PC-3 (cell line): ENCODE measurements around the gene PRODH. TPM values are rescaled to one million over a fixed set of nuclear protein-coding genes. Genes with fewer than 3 reads are reported as not detected.
"Not testable (repeated sequence)": the region's sequence is repeated elsewhere in the genome, so short reads cannot be mapped to it uniquely, and the experiment has no call there.

Experiments used
- ATAC-seq: fragments of 200-7000 bp; cut with Tn5 transposase; 2 replicates; pipeline ENCODE4 v1.9.1; 2020; ENCODE audit warnings: mild to moderate bottlenecking, moderate library complexity
- BruUV-seq: library from RNA; stranded (reverse); fragments of 400-500 nt; replicated peaks from 2 replicates; lab custom pipeline; 2021; lab: Mats Ljungman, UMichigan
- CTCF ChIA-PET: fragments of 300-600 bp; sonication (Branson Sonifier 250); formaldehyde crosslinking; loops from one replicate; lab custom pipeline; 2022; ENCODE audit warnings: antibody characterized with exemption; lab: Charles Lee
- POLR2A ChIA-PET: fragments of 300-600 bp; sonication (Branson Sonifier 250); formaldehyde crosslinking; loops from one replicate; lab custom pipeline; 2022; ENCODE audit warnings: antibody characterized with exemption; ENCODE audit not compliant: unreplicated experiment; lab: Charles Lee
- DNase-seq: peaks from one replicate; pipeline ENCODE4 v3.0.0-alpha.2; 2015
- H2AFZ ChIP-seq: fragments of 300-600 bp; sonication (generic); 2 replicates; pipeline ENCODE4 v1.6.0; 2016; ENCODE audit warnings: antibody characterized with exemption, low read length
- H3F3A ChIP-seq: fragments of 300-600 bp; sonication (generic); one replicate; pipeline ENCODE4 v1.6.0; 2017; ENCODE audit warnings: antibody characterized with exemption, low read length, control low read depth, mild to moderate bottlenecking; ENCODE audit not compliant: unreplicated experiment
- H3K27ac ChIP-seq: fragments of 300-600 bp; sonication (generic); 2 replicates; pipeline ENCODE4 v1.5.1; 2016; ENCODE audit warnings: mild to moderate bottlenecking, low read length
- H3K27me3 ChIP-seq: fragments of 300-600 bp; sonication (generic); 2 replicates; pipeline ENCODE4 v1.6.1; 2016; ENCODE audit warnings: low read length, mixed read lengths
- H3K36me3 ChIP-seq: fragments of 300-600 bp; sonication (generic); 2 replicates; pipeline ENCODE4 v1.6.1; 2016; ENCODE audit warnings: low read depth, mixed run types, low read length, mixed read lengths
- H3K4me1 ChIP-seq: fragments of 300-600 bp; sonication (generic); 2 replicates; pipeline ENCODE4 v1.5.1; 2016; ENCODE audit warnings: low read length; ENCODE audit not compliant: insufficient read depth
- H3K4me2 ChIP-seq: fragments of 300-600 bp; sonication (generic); 2 replicates; pipeline ENCODE4 v1.6.0; 2016; ENCODE audit warnings: low read length
- H3K4me3 ChIP-seq: fragments of 300-600 bp; sonication (generic); 2 replicates; pipeline ENCODE4 v1.5.1; 2016; ENCODE audit warnings: mild to moderate bottlenecking, low read length, mixed read lengths
- H3K79me2 ChIP-seq: fragments of 300-600 bp; sonication (generic); 2 replicates; pipeline ENCODE4 v1.6.1; 2017; ENCODE audit warnings: low read length, mixed read lengths
- H3K9ac ChIP-seq: fragments of 300-600 bp; sonication (generic); 2 replicates; pipeline ENCODE4 v1.6.0; 2016; ENCODE audit warnings: mild to moderate bottlenecking, low read length
- H3K9me2 ChIP-seq: fragments of 300-600 bp; sonication (generic); replicated peaks from 2 replicates; pipeline ENCODE4 v1.6.1; 2016; ENCODE audit warnings: mixed run types, low read length, mixed read lengths
- H3K9me3 ChIP-seq: fragments of 300-600 bp; sonication (generic); 2 replicates; pipeline ENCODE4 v1.6.1; 2016; ENCODE audit warnings: low read length, mixed read lengths
- H4K20me1 ChIP-seq: fragments of 300-600 bp; sonication (generic); 2 replicates; pipeline ENCODE4 v1.6.1; 2016; ENCODE audit warnings: low read length, mixed read lengths
- CTCF ChIP-seq: fragments of 300-600 bp; sonication (generic); conservative IDR thresholded peaks from 2 replicates; pipeline ENCODE4 v1.5.1; 2017; ENCODE audit warnings: antibody characterized with exemption, low read depth, mild to moderate bottlenecking, low read length
- EZH2 ChIP-seq: fragments of 300-600 bp; sonication (generic); IDR thresholded peaks from one replicate; pipeline ENCODE4 v1.6.1; 2017; ENCODE audit warnings: antibody characterized with exemption, mild to moderate bottlenecking, low read length; ENCODE audit not compliant: unreplicated experiment
- EZH2phosphoT487 ChIP-seq: fragments of 300-600 bp; sonication (generic); IDR thresholded peaks from 2 replicates; pipeline ENCODE4 v1.6.1; 2018; ENCODE audit warnings: mild to moderate bottlenecking, antibody characterized with exemption, low read length, borderline replicate concordance
- intact Hi-C: fragments of 100-400 bp; cut with micrococcal nuclease; formaldehyde crosslinking; loops from 2 replicates; pipeline ENCODE4 v1.9.0; 2023
- total RNA-seq: library from RNA; depleted of rRNA; stranded (reverse); fragments of >200 nt; gene quantifications from 2 replicates; pipeline ENCODE4 v1.2.3, GENCODE V29; 2014; rRNA removed

PRODH gene
- total RNA-seq, 1 experiment from 2014 or later = 0.84 TPM

- ChIA-PET POLR2A (no interaction called here), CTCF (no interaction called here)
- Histone ChIP-seq H3K36me3 (no peaks in the 10 kb centered on the region), H3K27me3 (no peaks in the 10 kb centered on the region), H3F3A (no peaks in the 10 kb centered on the region), H4K20me1 (no peaks in the 10 kb centered on the region), H3K4me3 (no peak overlapping the region), H3K27ac (no peak overlapping the region), H2AFZ (no peak overlapping the region), H3K9me3 (no peaks in the 10 kb centered on the region), H3K9ac (no peak overlapping the region), H3K79me2 (no peaks in the 10 kb centered on the region), H3K4me1 (no peaks in the 10 kb centered on the region), H3K4me2 (no peak overlapping the region), H3K9me2 (no peaks in the 10 kb centered on the region)
- DNase-seq = no peak
- TF ChIP-seq EZH2 = no peak
- no peak for TF ChIP-seq CTCF
- no peak for TF ChIP-seq EZH2phosphoT487
- no TSS peak for BruUV-seq
- intact Hi-C loops = no loop called here
- no peak for ATAC-seq
These were observed 48.0 kb downstream of the PRODH start for GRCh38 chr22:18888115-18888514.

GRCh38 chr22:18884465-18884864, 51.6 kb downstream of the PRODH start:
- POLR2A ChIA-PET, CTCF ChIA-PET, DNase-seq: not testable (repeated sequence)

GRCh38 chr22:18881260-18881659, 54.8 kb downstream of the PRODH start:
- CTCF ChIA-PET, H2AFZ ChIP-seq, ATAC-seq, H3K9me2 ChIP-seq, H3K27ac ChIP-seq, H4K20me1 ChIP-seq, H3K79me2 ChIP-seq, H3F3A ChIP-seq, H3K27me3 ChIP-seq, H3K9me3 ChIP-seq, H3K9ac ChIP-seq, H3K36me3 ChIP-seq, H3K4me3 ChIP-seq, POLR2A ChIA-PET, H3K4me1 ChIP-seq, intact Hi-C loops, BruUV-seq, H3K4me2 ChIP-seq: not testable (repeated sequence)
- DNase-seq = peak; percentile 0

More at GRCh38 chr22:18884465-18884864, 51.6 kb downstream of the PRODH start:
- intact Hi-C loops, H3F3A ChIP-seq, BruUV-seq, H3K36me3 ChIP-seq, H3K27ac ChIP-seq, H3K4me2 ChIP-seq, H3K9ac ChIP-seq, H3K27me3 ChIP-seq, H3K79me2 ChIP-seq, ATAC-seq, H3K9me2 ChIP-seq, H4K20me1 ChIP-seq, H2AFZ ChIP-seq, H3K4me1 ChIP-seq, H3K4me3 ChIP-seq, H3K9me3 ChIP-seq: not testable (repeated sequence)

Other genes with a start within 250 kb of the PRODH start
- gene DGCR6, start 30.0 kb downstream of the PRODH start, total RNA-seq = 0.86 and 3.4 TPM in 2 replicates
- 36.1 and 46.1 TPM in 2 replicates for gene DGCR2, start 186.1 kb upstream of the PRODH start, total RNA-seq
- gene TSSK2, start 195.0 kb upstream of the PRODH start, total RNA-seq = 0.17 TPM in 1 of 2 replicates, not detected in the other
- gene ESS2, start 208.4 kb upstream of the PRODH start, total RNA-seq = 12.6 and 22.9 TPM in 2 replicates
- not detected in 2 replicates for gene GSC2, start 214.0 kb upstream of the PRODH start, total RNA-seq
- gene SLC25A1, start 242.4 kb upstream of the PRODH start, total RNA-seq = 81.6 and 91.7 TPM in 2 replicates